ENCODE measurements around the gene BEAN1.

GRCh38 chr16:66512272-66513110 is 85.4 kb downstream of the BEAN1 start:
- no peak for TF ChIP-seq CTCF (IDR thresholded peaks at IDR 0.05; ENCODE audit: insufficient read depth, low read depth, low read length)
- no peak for TF ChIP-seq EZH2 (IDR thresholded peaks at IDR 0.05; ENCODE audit: insufficient read depth, low read length)

Measured in astrocyte (in vitro differentiated cells and primary cell).